ENCODE data around the gene MKX. TPM values are rescaled to one million over a fixed set of nuclear protein-coding genes. Genes with fewer than 3 reads are reported as not detected.

MKX gene
- total RNA-seq, 1 donor from 2014 or later = 0.80 TPM

- DNase-seq (ENCODE audit: low spot score) = no peak
These were observed 27.8 kb downstream of the MKX start for GRCh38 chr10:27717861-27718260.

GRCh38 chr10:27717224-27717623 is 28.4 kb downstream of the MKX start:
- Mint-ChIP-seq H3K4me1 (ENCODE audit: unreplicated experiment) (peaks cover 8% of the 10 kb centered on the region), H3K27ac (ENCODE audit: unreplicated experiment) (no peak overlapping the region)

More at GRCh38 chr10:27717861-27718260, 27.8 kb downstream of the MKX start:
- no peak overlapping the region for H3K4me3 Mint-ChIP-seq (ENCODE audit: unreplicated experiment)
- H3K27ac Mint-ChIP-seq (ENCODE audit: unreplicated experiment) = no peak overlapping the region
- TF ChIP-seq CTCF (IDR thresholded peaks at IDR 0.05; ENCODE audit: unreplicated experiment) = no peak
- peaks cover 8% of the 10 kb centered on the region for H3K4me1 Mint-ChIP-seq (ENCODE audit: unreplicated experiment)
- no peaks in the 10 kb centered on the region for H3K9me3 Mint-ChIP-seq (ENCODE audit: unreplicated experiment)
- H3K27me3 Mint-ChIP-seq (ENCODE audit: unreplicated experiment) = no peaks in the 10 kb centered on the region
- no peaks in the 10 kb centered on the region for H3K36me3 Mint-ChIP-seq (ENCODE audit: low read depth, unreplicated experiment)

GRCh38 chr10:27716521-27716920 is 29.1 kb downstream of the MKX start:
- no peak overlapping the region for H3K4me3 Mint-ChIP-seq (ENCODE audit: unreplicated experiment)
- no peak for TF ChIP-seq CTCF (IDR thresholded peaks at IDR 0.05; ENCODE audit: unreplicated experiment)
- no peak overlapping the region for H3K27ac Mint-ChIP-seq (ENCODE audit: unreplicated experiment)
- no peaks in the 10 kb centered on the region for H3K9me3 Mint-ChIP-seq (ENCODE audit: unreplicated experiment)
- H3K36me3 Mint-ChIP-seq (ENCODE audit: low read depth, unreplicated experiment) = no peaks in the 10 kb centered on the region
- peaks cover 8% of the 10 kb centered on the region for H3K4me1 Mint-ChIP-seq (ENCODE audit: unreplicated experiment)
- DNase-seq (ENCODE audit: low spot score) = no peak
- H3K27me3 Mint-ChIP-seq (ENCODE audit: unreplicated experiment) = no peaks in the 10 kb centered on the region

More at GRCh38 chr10:27717224-27717623, 28.4 kb downstream of the MKX start:
- H3K36me3 Mint-ChIP-seq (ENCODE audit: low read depth, unreplicated experiment) = no peaks in the 10 kb centered on the region
- H3K4me3 Mint-ChIP-seq (ENCODE audit: unreplicated experiment) = no peak overlapping the region
- no peak for DNase-seq (ENCODE audit: low spot score)
- no peaks in the 10 kb centered on the region for H3K27me3 Mint-ChIP-seq (ENCODE audit: unreplicated experiment)
- H3K9me3 Mint-ChIP-seq (ENCODE audit: unreplicated experiment) = no peaks in the 10 kb centered on the region
- TF ChIP-seq CTCF (IDR thresholded peaks at IDR 0.05; ENCODE audit: unreplicated experiment) = no peak

GRCh38 chr10:27715505-27715904 is 30.1 kb downstream of the MKX start:
- no peak overlapping the region for H3K4me3 Mint-ChIP-seq (ENCODE audit: unreplicated experiment)

GRCh38 chr10:27714349-27714748 is 31.3 kb downstream of the MKX start:
- no peak overlapping the region for H3K27ac Mint-ChIP-seq (ENCODE audit: unreplicated experiment)
- no peak for DNase-seq (ENCODE audit: low spot score)
- H3K4me3 Mint-ChIP-seq (ENCODE audit: unreplicated experiment) = no peak overlapping the region
- H3K36me3 Mint-ChIP-seq (ENCODE audit: low read depth, unreplicated experiment) = no peaks in the 10 kb centered on the region
- peaks cover 8% of the 10 kb centered on the region for H3K4me1 Mint-ChIP-seq (ENCODE audit: unreplicated experiment)
- no peaks in the 10 kb centered on the region for H3K9me3 Mint-ChIP-seq (ENCODE audit: unreplicated experiment)
- TF ChIP-seq CTCF (IDR thresholded peaks at IDR 0.05; ENCODE audit: unreplicated experiment) = no peak
- no peaks in the 10 kb centered on the region for H3K27me3 Mint-ChIP-seq (ENCODE audit: unreplicated experiment)

More at GRCh38 chr10:27715505-27715904, 30.1 kb downstream of the MKX start:
- no peaks in the 10 kb centered on the region for H3K9me3 Mint-ChIP-seq (ENCODE audit: unreplicated experiment)
- H3K27me3 Mint-ChIP-seq (ENCODE audit: unreplicated experiment) = no peaks in the 10 kb centered on the region
- DNase-seq (ENCODE audit: low spot score) = no peak
- no peaks in the 10 kb centered on the region for H3K36me3 Mint-ChIP-seq (ENCODE audit: low read depth, unreplicated experiment)
- no peak for TF ChIP-seq CTCF (IDR thresholded peaks at IDR 0.05; ENCODE audit: unreplicated experiment)
- H3K27ac Mint-ChIP-seq (ENCODE audit: unreplicated experiment) = no peak overlapping the region
- H3K4me1 Mint-ChIP-seq (ENCODE audit: unreplicated experiment) = peaks cover 8% of the 10 kb centered on the region

Data from endothelial cell (in vitro differentiated cells).